Ascending aorta (tissue), 2 donors: ENCODE measurements around the gene TAF1C. TPM values are rescaled to one million over a fixed set of nuclear protein-coding genes. Genes with fewer than 3 reads are reported as not detected.

Experiments
- DNase-seq, 2 donors: peaks; one replicate each; pipeline ENCODE4 v3.0.0-alpha.2; 2019; ENCODE audit warnings: low spot score in 2 of 2
- H3K27ac ChIP-seq, 2 donors: fragments of 200-600 bp; sonication (generic); one replicate each; pipeline ENCODE4 v1.5.1; 2016 to 2017; ENCODE audit warnings: mild to moderate bottlenecking in 1 of 2
- H3K27me3 ChIP-seq: fragments of 200-600 bp; sonication (generic); one replicate; pipeline ENCODE4 v1.5.1; 2017
- H3K36me3 ChIP-seq, 2 donors: fragments of 200-600 bp; sonication (generic); one replicate each; pipeline ENCODE4 v1.5.1; 2016
- H3K4me1 ChIP-seq, 2 donors: fragments of 200-600 bp; sonication (generic); one replicate each; pipeline ENCODE4 v1.5.1; 2016 to 2017; ENCODE audit warnings: mild to moderate bottlenecking in 1 of 2
- H3K4me3 ChIP-seq, 2 donors: fragments of 200-600 bp; sonication (generic); one replicate each; pipeline ENCODE4 v1.5.1; 2016 to 2017; ENCODE audit warnings: mild to moderate bottlenecking in 1 of 2
- H3K9me3 ChIP-seq, 2 donors: fragments of 200-600 bp; sonication (generic); one replicate each; pipeline ENCODE4 v1.5.1; 2016
- intact Hi-C: fragments of 100-400 bp; cut with DNase I; formaldehyde crosslinking; loops from one replicate; pipeline ENCODE4 v1.15.1; 2023
- total RNA-seq: library from RNA; depleted of rRNA; stranded (reverse); fragments of >200 nt; gene quantifications from one replicate; pipeline ENCODE4 v1.1.0, GENCODE V29; 2016
- TF ChIP-seq, protein P1 (sequence below), 3 experiments: fragments of 200-600 bp in 2 of 3; fragments of 450-650 bp in 1 of 3; sonication (generic) in 2 of 3; IDR thresholded peaks; one replicate each; pipeline ENCODE4 v1.5.1; 2016 to 2019; ENCODE audit warnings: antibody characterized with exemption in 3 of 3, mild to moderate bottlenecking in 1 of 3, moderate library complexity in 1 of 3

The TAF1C gene
- total RNA-seq, 1 donor from 2014 or later, result 151 TPM

- intact Hi-C loops, result no loop called here
- H3K36me3 ChIP-seq, result no peaks in the 10 kb centered on the region
- H3K27ac ChIP-seq, result no peak overlapping the region
- H3K4me1 ChIP-seq, result peaks cover 5 to 6% of the 10 kb centered on the region in 2 donors
- DNase-seq, result no peak
- H3K27me3 ChIP-seq, result no peaks in the 10 kb centered on the region
- H3K9me3 ChIP-seq, result no peaks in the 10 kb centered on the region
- TF ChIP-seq, protein P1, sequence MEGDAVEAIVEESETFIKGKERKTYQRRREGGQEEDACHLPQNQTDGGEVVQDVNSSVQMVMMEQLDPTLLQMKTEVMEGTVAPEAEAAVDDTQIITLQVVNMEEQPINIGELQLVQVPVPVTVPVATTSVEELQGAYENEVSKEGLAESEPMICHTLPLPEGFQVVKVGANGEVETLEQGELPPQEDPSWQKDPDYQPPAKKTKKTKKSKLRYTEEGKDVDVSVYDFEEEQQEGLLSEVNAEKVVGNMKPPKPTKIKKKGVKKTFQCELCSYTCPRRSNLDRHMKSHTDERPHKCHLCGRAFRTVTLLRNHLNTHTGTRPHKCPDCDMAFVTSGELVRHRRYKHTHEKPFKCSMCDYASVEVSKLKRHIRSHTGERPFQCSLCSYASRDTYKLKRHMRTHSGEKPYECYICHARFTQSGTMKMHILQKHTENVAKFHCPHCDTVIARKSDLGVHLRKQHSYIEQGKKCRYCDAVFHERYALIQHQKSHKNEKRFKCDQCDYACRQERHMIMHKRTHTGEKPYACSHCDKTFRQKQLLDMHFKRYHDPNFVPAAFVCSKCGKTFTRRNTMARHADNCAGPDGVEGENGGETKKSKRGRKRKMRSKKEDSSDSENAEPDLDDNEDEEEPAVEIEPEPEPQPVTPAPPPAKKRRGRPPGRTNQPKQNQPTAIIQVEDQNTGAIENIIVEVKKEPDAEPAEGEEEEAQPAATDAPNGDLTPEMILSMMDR (IDR thresholded peaks at IDR 0.05), result no peak
- no peak overlapping the region for H3K4me3 ChIP-seq
These were observed 38.7 kb upstream of the TAF1C start for GRCh38 chr16:84225571-84225970.

DNA sequence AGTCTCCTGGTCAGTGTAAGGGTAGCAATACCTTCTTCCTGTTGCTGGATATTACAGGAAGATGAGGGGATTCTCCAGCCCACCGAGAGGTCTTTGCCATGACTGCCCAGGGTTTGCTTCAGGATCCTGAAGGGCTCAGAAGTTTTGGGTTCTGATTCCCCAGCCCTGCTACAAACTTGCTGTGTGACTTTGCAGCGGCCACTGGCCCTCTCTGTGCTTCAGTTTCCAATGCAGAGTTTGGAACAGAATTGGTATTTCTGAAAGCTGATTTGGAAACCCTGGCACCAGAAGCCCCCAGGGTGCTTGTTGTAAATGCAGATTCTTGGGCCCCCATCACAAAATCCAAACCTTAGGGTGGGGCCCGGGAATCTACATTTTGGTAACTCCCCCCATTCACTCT lies 38.3 kb upstream of the TAF1C start:
- H3K27me3 ChIP-seq, result no peaks in the 10 kb centered on the region
- no peak overlapping the region for H3K27ac ChIP-seq
- no peaks in the 10 kb centered on the region for H3K9me3 ChIP-seq
- no peak for DNase-seq
- no peak overlapping the region for H3K4me3 ChIP-seq
- intact Hi-C loops, result no loop called here
- peaks cover 5 to 6% of the 10 kb centered on the region in 2 donors for H3K4me1 ChIP-seq
- no peaks in the 10 kb centered on the region for H3K36me3 ChIP-seq
- TF ChIP-seq, protein P1 (IDR thresholded peaks at IDR 0.05), result no peak

- DNase-seq, result no peak
- no peaks in the 10 kb centered on the region for H3K9me3 ChIP-seq
- no peaks in the 10 kb centered on the region for H3K36me3 ChIP-seq
- no peak overlapping the region for H3K4me3 ChIP-seq
- H3K27ac ChIP-seq, result no peak overlapping the region
- H3K27me3 ChIP-seq, result no peaks in the 10 kb centered on the region
- H3K4me1 ChIP-seq, result peaks cover 5 to 6% of the 10 kb centered on the region in 2 donors
- TF ChIP-seq, protein P1 (IDR thresholded peaks at IDR 0.05), result no peak
- intact Hi-C loops, result no loop called here
These were observed 37.7 kb upstream of the TAF1C start for GRCh38 chr16:84224554-84224953.

- Histone ChIP-seq H3K9me3 (no peaks in the 10 kb centered on the region), H3K27ac (no peak overlapping the region), H3K4me3 (no peak overlapping the region), H3K36me3 (no peaks in the 10 kb centered on the region), H3K4me1 (peaks cover 5 to 6% of the 10 kb centered on the region in 2 donors), H3K27me3 (no peaks in the 10 kb centered on the region)
- intact Hi-C loops, result no loop called here
- no peak for DNase-seq
- TF ChIP-seq, protein P1 (IDR thresholded peaks at IDR 0.05), result no peak
These were observed 36.6 kb upstream of the TAF1C start for GRCh38 chr16:84223456-84223855.

DNA sequence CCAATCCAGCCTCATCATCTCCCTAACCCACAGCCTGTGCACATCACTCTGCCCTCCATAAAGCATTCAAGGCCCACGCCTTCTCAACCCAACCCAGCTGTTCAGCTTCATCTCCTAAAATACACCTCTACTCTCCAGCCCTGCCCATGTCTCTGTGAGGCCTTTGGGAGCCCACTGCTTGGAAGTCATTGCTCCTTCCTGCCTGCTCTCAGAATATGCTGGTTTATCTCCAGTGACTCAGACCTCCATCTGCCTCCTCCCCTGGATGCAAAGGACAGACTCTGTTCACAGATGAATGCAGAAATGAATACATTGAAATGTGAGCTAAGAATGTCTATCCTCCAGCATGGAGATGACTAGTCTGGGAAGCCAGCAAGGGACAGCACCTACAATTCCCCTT lies 34.0 kb upstream of the TAF1C start:
- Histone ChIP-seq H3K9me3 (no peaks in the 10 kb centered on the region), H3K36me3 (no peaks in the 10 kb centered on the region), H3K4me1 (no peaks in the 10 kb centered on the region), H3K4me3 (no peak overlapping the region), H3K27ac (no peak overlapping the region), H3K27me3 (no peaks in the 10 kb centered on the region)
- intact Hi-C loops, result no loop called here
- DNase-seq, result no peak
- TF ChIP-seq, protein P1 (IDR thresholded peaks at IDR 0.05), result no peak

GRCh38 chr16:84218956-84219355 lies 32.1 kb upstream of the TAF1C start:
- Histone ChIP-seq H3K9me3 (no peaks in the 10 kb centered on the region), H3K27ac (no peak overlapping the region), H3K4me3 (no peak overlapping the region), H3K36me3 (no peaks in the 10 kb centered on the region), H3K4me1 (no peaks in the 10 kb centered on the region), H3K27me3 (no peaks in the 10 kb centered on the region)
- intact Hi-C loops, result no loop called here
- TF ChIP-seq, protein P1 (IDR thresholded peaks at IDR 0.05), result no peak
- no peak for DNase-seq
